Nephron progenitor cell (in vitro differentiated cells): ENCODE data around the gene PIAS2.
A peak's percentile ranks its signal among the peaks of the same experiment; 100 is the strongest.
"Not testable (repeated sequence)": the region's sequence is repeated elsewhere in the genome, so short reads cannot be mapped to it uniquely, and the experiment has no call there.

ENCODE experiments used
- DNase-seq: peaks from one replicate; pipeline ENCODE4 v3.0.0; 2021
- H3K27ac Mint-ChIP-seq: 2 replicates; pipeline ENCODE4 v1.8.0; 2021; ENCODE audit warnings: mild to moderate bottlenecking, moderate library complexity, mixed read lengths
- H3K27me3 Mint-ChIP-seq: 2 replicates; pipeline ENCODE4 v1.8.0; 2021; ENCODE audit warnings: mild to moderate bottlenecking, low read depth, mixed read lengths; ENCODE audit not compliant: poor library complexity
- H3K36me3 Mint-ChIP-seq: 2 replicates; pipeline ENCODE4 v1.8.0; 2021; ENCODE audit warnings: low read depth, mixed read lengths
- H3K4me1 Mint-ChIP-seq: 2 replicates; pipeline ENCODE4 v1.8.0; 2021; ENCODE audit warnings: mixed read lengths
- H3K4me3 Mint-ChIP-seq: 2 replicates; pipeline ENCODE4 v1.8.0; 2021; ENCODE audit warnings: mild to moderate bottlenecking, moderate library complexity, mixed read lengths
- H3K9me3 Mint-ChIP-seq: 2 replicates; pipeline ENCODE4 v1.8.0; 2021; ENCODE audit warnings: mild to moderate bottlenecking, moderate library complexity, mixed read lengths
- TF ChIP-seq, protein P1 (sequence below): fragments of 200-600 bp; sonication (generic); IDR thresholded peaks from 2 replicates; pipeline ENCODE4 v1.5.0; 2021; ENCODE audit warnings: antibody characterized with exemption

PIAS2 gene, protein sequence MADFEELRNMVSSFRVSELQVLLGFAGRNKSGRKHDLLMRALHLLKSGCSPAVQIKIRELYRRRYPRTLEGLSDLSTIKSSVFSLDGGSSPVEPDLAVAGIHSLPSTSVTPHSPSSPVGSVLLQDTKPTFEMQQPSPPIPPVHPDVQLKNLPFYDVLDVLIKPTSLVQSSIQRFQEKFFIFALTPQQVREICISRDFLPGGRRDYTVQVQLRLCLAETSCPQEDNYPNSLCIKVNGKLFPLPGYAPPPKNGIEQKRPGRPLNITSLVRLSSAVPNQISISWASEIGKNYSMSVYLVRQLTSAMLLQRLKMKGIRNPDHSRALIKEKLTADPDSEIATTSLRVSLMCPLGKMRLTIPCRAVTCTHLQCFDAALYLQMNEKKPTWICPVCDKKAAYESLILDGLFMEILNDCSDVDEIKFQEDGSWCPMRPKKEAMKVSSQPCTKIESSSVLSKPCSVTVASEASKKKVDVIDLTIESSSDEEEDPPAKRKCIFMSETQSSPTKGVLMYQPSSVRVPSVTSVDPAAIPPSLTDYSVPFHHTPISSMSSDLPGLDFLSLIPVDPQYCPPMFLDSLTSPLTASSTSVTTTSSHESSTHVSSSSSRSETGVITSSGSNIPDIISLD

DNA sequence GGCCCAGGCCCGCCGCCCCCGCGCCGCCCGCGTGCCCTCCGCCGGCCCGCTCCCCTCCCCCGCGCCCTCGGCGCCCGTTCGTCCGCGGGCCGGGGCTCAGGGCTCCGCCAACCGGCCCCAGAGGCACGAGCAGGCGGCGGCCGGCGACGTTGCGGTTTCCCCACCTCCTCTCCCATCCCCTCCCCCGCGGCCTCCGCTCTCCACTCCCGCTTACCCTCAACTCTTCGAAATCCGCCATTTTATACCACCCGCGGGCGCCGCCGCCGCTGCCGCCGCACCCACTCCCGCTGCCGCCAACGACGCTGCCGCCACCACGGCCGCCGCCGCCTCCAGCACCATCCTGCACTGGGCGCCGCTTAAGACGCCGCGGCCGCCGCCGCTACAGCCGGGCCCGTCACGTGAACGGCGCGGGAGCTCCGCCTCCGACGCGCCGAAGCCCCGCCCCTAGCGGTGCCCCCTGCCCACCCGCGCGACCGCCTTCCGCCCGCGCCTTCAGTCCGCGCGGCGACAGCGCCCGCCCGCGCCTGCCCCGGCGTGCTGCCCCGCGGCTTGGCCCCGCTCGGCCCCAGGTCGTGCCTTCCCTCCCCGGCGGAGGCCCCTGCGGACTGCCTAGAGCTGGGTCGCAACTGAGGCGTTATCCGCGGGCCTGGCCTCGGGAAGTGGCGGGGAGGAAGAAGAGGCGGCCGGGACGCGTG is at the start of gene PIAS2, which contains the start of gene KATNAL2:
Gene PIAS2, minus strand, starts transcription at position 400 of the 695 bp plus-strand sequence. Its CDS starts 162 bp downstream, at position 238.
Gene KATNAL2, plus strand, starts transcription at position 495 of the 695 bp plus-strand sequence. CDS start 29,271 bp downstream, outside the sequence.
- peak within 1 kb of the TSS; percentile 86 for H3K27ac Mint-ChIP-seq
- no peaks in the 10 kb centered on the region for H3K9me3 Mint-ChIP-seq
- TF ChIP-seq, protein P1, sequence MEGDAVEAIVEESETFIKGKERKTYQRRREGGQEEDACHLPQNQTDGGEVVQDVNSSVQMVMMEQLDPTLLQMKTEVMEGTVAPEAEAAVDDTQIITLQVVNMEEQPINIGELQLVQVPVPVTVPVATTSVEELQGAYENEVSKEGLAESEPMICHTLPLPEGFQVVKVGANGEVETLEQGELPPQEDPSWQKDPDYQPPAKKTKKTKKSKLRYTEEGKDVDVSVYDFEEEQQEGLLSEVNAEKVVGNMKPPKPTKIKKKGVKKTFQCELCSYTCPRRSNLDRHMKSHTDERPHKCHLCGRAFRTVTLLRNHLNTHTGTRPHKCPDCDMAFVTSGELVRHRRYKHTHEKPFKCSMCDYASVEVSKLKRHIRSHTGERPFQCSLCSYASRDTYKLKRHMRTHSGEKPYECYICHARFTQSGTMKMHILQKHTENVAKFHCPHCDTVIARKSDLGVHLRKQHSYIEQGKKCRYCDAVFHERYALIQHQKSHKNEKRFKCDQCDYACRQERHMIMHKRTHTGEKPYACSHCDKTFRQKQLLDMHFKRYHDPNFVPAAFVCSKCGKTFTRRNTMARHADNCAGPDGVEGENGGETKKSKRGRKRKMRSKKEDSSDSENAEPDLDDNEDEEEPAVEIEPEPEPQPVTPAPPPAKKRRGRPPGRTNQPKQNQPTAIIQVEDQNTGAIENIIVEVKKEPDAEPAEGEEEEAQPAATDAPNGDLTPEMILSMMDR: no peak
- peak within 1 kb of the TSS; percentile 95 for H3K4me3 Mint-ChIP-seq
- peaks cover 15% of the 10 kb centered on the region for H3K27me3 Mint-ChIP-seq
- DNase-seq: peak; percentile 87
- H3K4me1 Mint-ChIP-seq: peaks cover 54% of the 10 kb centered on the region
- H3K36me3 Mint-ChIP-seq: no peaks in the 10 kb centered on the region

DNA sequence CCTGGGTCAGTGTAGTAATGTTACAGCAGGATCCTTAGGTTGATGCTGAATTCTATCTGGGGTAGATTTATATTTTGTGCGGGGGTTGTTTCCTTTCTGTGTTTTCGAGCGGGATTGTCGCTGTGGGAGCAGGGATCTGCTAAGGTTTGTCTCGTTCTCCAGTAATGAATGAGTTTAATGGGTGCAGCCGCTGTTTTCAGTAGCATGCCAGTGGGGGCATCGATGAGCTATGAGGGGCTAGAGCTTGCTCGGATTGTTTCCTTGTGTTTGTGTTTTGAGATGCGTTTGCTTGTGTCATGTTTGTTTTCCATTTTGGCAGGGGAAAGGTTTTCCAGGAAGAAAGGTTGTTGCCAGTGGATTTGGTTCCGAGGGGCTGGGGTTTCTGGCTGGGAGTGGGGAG is 49.0 kb upstream of the PIAS2 start:
- H3K9me3 Mint-ChIP-seq, H3K36me3 Mint-ChIP-seq, H3K27ac Mint-ChIP-seq, DNase-seq, H3K4me3 Mint-ChIP-seq, H3K27me3 Mint-ChIP-seq, H3K4me1 Mint-ChIP-seq: not testable (repeated sequence)

DNA sequence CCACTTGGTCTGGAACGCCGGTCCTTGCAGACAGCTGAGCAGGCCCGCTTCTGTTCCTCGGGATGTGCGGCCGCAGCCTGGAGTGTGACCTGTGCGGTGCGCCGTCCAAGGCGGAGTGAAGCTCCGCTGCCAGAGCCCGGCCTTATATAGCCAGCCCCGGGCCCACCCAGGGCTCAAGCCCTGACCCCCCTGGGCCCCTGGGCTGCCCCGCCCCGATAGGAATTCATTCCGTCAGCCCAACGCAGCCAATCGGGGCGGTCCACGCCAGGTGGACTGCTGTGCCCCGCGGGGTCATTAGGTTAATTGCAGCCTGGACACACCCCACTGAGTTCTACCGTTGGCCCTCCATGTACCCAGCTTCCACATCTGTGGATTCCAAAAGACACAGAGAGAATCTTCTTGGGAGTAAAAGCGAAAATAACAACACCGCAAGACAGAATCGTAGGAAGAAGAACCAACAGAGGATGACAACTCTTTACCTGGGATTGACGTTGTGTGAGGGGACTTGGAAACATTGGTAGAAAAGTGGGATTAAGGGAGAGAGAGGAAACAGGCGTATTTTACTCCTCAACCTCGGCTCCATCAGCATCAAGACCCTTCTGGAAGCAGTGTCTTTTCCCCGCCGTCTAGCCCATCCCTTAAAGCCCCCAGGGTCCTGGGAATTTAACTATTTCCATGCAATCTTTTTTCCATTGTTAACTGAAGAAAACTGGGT is 47.4 kb upstream of the PIAS2 start:
- not testable (repeated sequence) for DNase-seq, H3K4me1 Mint-ChIP-seq, H3K27ac Mint-ChIP-seq, H3K27me3 Mint-ChIP-seq, H3K4me3 Mint-ChIP-seq
- H3K9me3 Mint-ChIP-seq: peaks cover 22% of the 10 kb centered on the region
- H3K36me3 Mint-ChIP-seq: peaks cover 15% of the 10 kb centered on the region

DNA sequence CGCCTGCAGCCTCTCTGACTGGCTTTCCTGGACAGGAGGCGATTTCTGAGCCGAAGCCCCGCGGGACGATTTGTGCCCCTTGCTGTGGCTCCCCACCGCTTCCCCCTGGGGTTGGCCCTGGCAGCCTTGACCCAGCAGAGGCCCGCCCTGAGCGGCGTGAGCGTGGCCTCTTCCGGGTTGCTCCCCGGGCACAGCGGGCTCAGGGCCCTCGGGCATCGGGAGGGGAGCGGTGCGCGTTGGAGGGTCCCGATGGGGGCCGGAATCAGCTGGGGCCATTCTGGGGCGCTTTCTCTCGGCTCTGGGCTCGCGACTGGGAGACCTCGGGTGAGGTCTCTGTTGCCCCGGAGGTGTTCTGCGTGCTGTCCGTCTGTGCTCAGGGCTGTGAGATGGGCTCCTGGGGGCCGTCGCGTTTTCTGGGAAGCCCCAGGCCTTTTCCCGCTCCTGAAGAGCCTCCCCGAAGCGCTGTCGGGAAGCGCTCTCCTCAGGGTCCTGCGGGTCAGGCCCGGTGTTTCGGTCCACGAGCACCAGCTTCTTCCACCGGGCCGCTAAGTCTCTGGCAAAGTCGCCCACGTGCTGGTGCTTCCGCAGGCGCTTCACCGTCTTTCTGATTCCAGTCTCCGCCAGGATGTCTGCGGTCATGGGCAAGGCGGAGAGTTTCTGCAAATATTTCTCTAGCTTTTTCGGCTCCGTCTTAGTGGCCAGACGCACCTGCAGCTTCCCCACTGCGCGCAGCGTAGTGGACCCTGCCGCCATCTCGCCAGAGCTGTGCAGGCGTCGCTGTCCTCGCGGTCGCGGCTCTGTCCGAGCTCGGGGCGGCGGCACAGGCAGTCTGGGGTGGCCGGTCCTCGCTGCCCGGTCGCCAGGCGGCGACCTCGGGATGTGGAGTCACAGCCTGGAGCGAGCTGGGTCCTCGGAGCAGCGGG is 46.6 kb upstream of the PIAS2 start:
- DNase-seq, H3K4me1 Mint-ChIP-seq, H3K27me3 Mint-ChIP-seq, H3K27ac Mint-ChIP-seq, H3K4me3 Mint-ChIP-seq: not testable (repeated sequence)
- Mint-ChIP-seq H3K36me3 (peaks cover 15% of the 10 kb centered on the region), H3K9me3 (peaks cover 22% of the 10 kb centered on the region)

DNA sequence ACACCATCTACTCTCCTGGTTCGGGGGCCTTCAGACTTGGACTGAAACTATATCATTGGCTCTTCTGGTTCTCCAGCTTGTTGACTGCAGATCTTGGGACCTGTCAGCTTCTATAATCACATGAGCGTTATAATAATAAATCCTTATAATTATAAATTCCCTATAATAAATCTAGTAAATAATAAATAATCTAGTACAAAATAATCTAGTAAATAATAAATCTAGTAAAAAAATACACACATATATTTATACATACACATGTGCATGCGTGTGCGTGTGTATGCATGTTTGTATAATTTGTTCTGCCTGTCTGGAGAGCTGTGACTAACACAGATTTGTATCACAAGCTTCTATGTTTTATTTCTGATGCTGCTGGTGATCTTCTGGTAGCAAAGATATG is 40.9 kb upstream of the PIAS2 start:
- Mint-ChIP-seq H3K36me3 (peaks cover 15% of the 10 kb centered on the region), H3K27ac (no peak overlapping the region), H3K4me3 (no peak overlapping the region), H3K4me1 (no peaks in the 10 kb centered on the region), H3K9me3 (peaks cover 22% of the 10 kb centered on the region), H3K27me3 (peaks cover 9% of the 10 kb centered on the region)
- TF ChIP-seq, protein P1: no peak
- DNase-seq: no peak

DNA sequence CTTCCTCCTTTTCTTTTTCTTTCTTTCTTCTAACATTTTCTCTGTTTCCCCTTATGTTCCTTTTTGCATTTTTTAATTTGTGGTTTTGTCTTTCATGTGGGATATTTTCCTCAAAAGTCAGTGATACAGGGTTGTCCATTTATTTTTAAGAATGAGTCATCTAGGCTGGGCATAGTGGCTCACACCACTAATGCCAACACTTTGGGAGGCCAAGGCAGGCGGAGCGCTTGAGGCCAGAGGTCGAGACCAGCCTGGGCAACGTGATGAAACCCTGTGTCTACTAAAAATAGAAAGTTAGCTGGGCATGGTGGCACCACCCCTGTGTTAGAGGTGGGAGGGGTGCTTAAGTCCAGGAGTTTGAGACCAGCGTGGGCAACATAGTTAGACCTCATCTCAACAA is 35.9 kb upstream of the PIAS2 start:
- Mint-ChIP-seq H3K4me3 (no peak overlapping the region), H3K9me3 (no peaks in the 10 kb centered on the region), H3K4me1 (no peaks in the 10 kb centered on the region)

More for the DNA sequence above, 35.9 kb upstream of the PIAS2 start:
- TF ChIP-seq, protein P1: no peak
- H3K27me3 Mint-ChIP-seq: peaks cover 6% of the 10 kb centered on the region
- H3K27ac Mint-ChIP-seq: peak overlapping the region; percentile 35
- no peak for DNase-seq
- no peaks in the 10 kb centered on the region for H3K36me3 Mint-ChIP-seq
